DMS79 (cell line): Measurements from ENCODE around the gene OTOP2.
A peak's percentile ranks its signal among the peaks of the same experiment; 100 is the strongest.

Experiments
- DNase-seq: peaks from one replicate; lab custom pipeline; 2025; lab: John Stamatoyannopoulos, UW

The OTOP2 gene

GRCh38 chr17:74924250-74924948 lies at the start of gene OTOP2:
Gene OTOP2, plus strand, starts transcription at chr17:74924273. Its CDS starts 360 bp downstream, at chr17:74924633.
- DNase-seq = no peak

GRCh38 chr17:74874615-74875037 lies 49.4 kb upstream of the OTOP2 start:
- no peak for DNase-seq

GRCh38 chr17:74875155-74875976 lies 48.7 kb upstream of the OTOP2 start:
- no peak for DNase-seq

- DNase-seq = no peak
These were observed 48.0 kb upstream of the OTOP2 start for GRCh38 chr17:74875977-74876593.

GRCh38 chr17:74877592-74878548 lies 46.2 kb upstream of the OTOP2 start:
- no peak for DNase-seq

GRCh38 chr17:74878658-74879057 lies 45.4 kb upstream of the OTOP2 start:
- no peak for DNase-seq

- DNase-seq = no peak
These were observed 44.8 kb upstream of the OTOP2 start for GRCh38 chr17:74879308-74879707.

- DNase-seq = no peak
These were observed 43.0 kb upstream of the OTOP2 start for GRCh38 chr17:74881073-74881472.

- DNase-seq = no peak
These were observed 41.4 kb upstream of the OTOP2 start for GRCh38 chr17:74882517-74883240.

GRCh38 chr17:74883241-74883745 lies 40.8 kb upstream of the OTOP2 start:
- DNase-seq = no peak

- DNase-seq = no peak
These were observed 35.6 kb upstream of the OTOP2 start for GRCh38 chr17:74888469-74888868.

- DNase-seq = no peak
These were observed 33.5 kb upstream of the OTOP2 start for GRCh38 chr17:74890554-74890953.

GRCh38 chr17:74892013-74892841 lies 31.8 kb upstream of the OTOP2 start:
- peak; percentile 38 for DNase-seq

- no peak for DNase-seq
These were observed 30.8 kb upstream of the OTOP2 start, which contains the start of gene FADS6 for GRCh38 chr17:74892974-74893911. Gene FADS6, minus strand, starts transcription at chr17:74893633. Its CDS starts 38 bp downstream, at chr17:74893595.

GRCh38 chr17:74893936-74894671 lies 30.0 kb upstream of the OTOP2 start:
- no peak for DNase-seq

GRCh38 chr17:74898376-74898946 lies 25.6 kb upstream of the OTOP2 start:
- DNase-seq = no peak

GRCh38 chr17:74900208-74900607 lies 23.9 kb upstream of the OTOP2 start:
- DNase-seq = no peak
